Left lung (tissue), 10 donors: ENCODE measurements around the gene WWOX. TPM values are rescaled to one million over a fixed set of nuclear protein-coding genes. Genes with fewer than 3 reads are reported as not detected.
A peak's percentile ranks its signal among the peaks of the same experiment; 100 is the strongest.

Source experiments
- ATAC-seq: fragments of 200-7000 bp; cut with Tn5 transposase; one replicate; pipeline ENCODE4 v1.9.1; 2020; ENCODE audit warnings: moderate library complexity
- DNase-seq, 4 donors: peaks; one replicate each; pipeline ENCODE4 v3.0.0-alpha.2; 2013 to 2020
- H3K27ac ChIP-seq, 2 donors: fragments of 200-600 bp; sonication (generic) in 1 of 2; one replicate each; pipeline versions ENCODE4 v1.5.0 to v1.8.0; 2020 to 2021
- H3K27me3 ChIP-seq, 2 donors: fragments of 200-600 bp; sonication (generic) in 1 of 2; one replicate each; pipeline versions ENCODE4 v1.5.0 to v1.8.0; 2020 to 2021
- H3K36me3 ChIP-seq, 2 donors: fragments of 200-600 bp; sonication (generic) in 1 of 2; one replicate each; pipeline versions ENCODE4 v1.5.0 to v1.8.0; 2020 to 2021
- H3K4me1 ChIP-seq, 2 donors: fragments of 200-600 bp; one replicate each; pipeline ENCODE4 v1.8.0; 2021
- H3K4me3 ChIP-seq, 2 donors: fragments of 200-600 bp; sonication (generic) in 1 of 2; one replicate each; pipeline versions ENCODE4 v1.5.0 to v1.8.0; 2020 to 2021; ENCODE audit warnings: mild to moderate bottlenecking in 1 of 2
- H3K9me3 ChIP-seq, 2 donors: fragments of 200-600 bp; sonication (generic) in 1 of 2; one replicate each; pipeline versions ENCODE4 v1.5.0 to v1.8.0; 2020 to 2021
- CTCF ChIP-seq, 2 donors: fragments of 200-600 bp; sonication (generic) in 1 of 2; IDR thresholded peaks; one replicate each; pipeline versions ENCODE4 v1.5.0 to v1.8.0; 2021; ENCODE audit warnings: antibody characterized with exemption in 2 of 2
- intact Hi-C, 2 donors: fragments of 100-400 bp; cut with DNase I; formaldehyde crosslinking; loops; one replicate each; pipeline versions ENCODE4 v1.11.2 to v1.14.2; 2022
- polyA plus RNA-seq, 6 donors: library from polyadenylated mRNA; unstranded; fragments of 120-200 nt; gene quantifications; one replicate each; pipeline ENCODE4 v1.2.1, GENCODE V29; 2013; ENCODE audit not compliant: insufficient read length in 6 of 6
- total RNA-seq, 2 donors: library from RNA; stranded (reverse); fragmentation: NEBNext Ultra II Directional; extraction: Animal tissue kit (Norgen Biotek cat#: 25700); gene quantifications; one replicate each; pipeline ENCODE4 v1.2.1, GENCODE V29; 2021
- donor health status: DM: no; HTN: yes; CAD: no.
- donor health status: DM: no; HTN: no; CAD: no.

The WWOX gene
- total and polyA plus RNA-seq, 8 donors = 17.2 to 40.3 (median 30.8) TPM

DNA sequence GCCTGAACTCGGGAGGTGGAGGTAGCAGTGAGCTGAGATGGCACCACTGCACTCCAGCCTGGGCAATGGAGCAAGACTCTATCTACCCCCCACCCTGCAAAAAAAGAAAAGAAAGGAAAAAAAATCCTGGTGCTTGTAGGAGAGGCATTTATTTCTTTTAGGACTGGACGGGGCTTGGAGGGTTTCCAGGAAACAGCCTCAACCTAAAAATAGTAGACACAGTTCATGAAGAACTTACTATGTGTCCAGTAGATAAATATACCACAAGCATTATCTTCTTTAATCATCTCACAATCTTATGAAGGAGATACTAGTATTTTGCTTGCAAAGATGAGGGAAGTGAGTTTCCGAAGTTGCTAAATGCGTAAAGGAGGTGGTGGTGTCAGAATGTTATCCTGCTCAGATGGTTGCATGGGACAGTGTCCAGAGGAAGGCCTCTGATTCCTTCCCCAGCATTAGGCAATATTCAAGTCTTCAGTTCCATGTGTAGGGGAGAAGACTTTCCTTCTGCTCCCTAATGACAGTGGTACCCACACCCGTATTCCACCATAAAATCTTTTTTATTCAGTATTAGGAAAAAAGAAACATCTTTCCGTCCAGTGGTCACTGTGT is 263.2 kb downstream of the WWOX start:
- intact Hi-C loops = no loop called here
- DNase-seq (peak in 1 of 4 donors; percentile 26), ATAC-seq (no peak)
- Histone ChIP-seq H3K27ac (no peak overlapping the region), H3K36me3 (no peaks in the 10 kb centered on the region), H3K27me3 (no peaks in the 10 kb centered on the region), H3K4me3 (no peak overlapping the region), H3K4me1 (no peaks in the 10 kb centered on the region), H3K9me3 (no peaks in the 10 kb centered on the region)
- no peak for TF ChIP-seq CTCF (IDR thresholded peaks at IDR 0.05)

DNA sequence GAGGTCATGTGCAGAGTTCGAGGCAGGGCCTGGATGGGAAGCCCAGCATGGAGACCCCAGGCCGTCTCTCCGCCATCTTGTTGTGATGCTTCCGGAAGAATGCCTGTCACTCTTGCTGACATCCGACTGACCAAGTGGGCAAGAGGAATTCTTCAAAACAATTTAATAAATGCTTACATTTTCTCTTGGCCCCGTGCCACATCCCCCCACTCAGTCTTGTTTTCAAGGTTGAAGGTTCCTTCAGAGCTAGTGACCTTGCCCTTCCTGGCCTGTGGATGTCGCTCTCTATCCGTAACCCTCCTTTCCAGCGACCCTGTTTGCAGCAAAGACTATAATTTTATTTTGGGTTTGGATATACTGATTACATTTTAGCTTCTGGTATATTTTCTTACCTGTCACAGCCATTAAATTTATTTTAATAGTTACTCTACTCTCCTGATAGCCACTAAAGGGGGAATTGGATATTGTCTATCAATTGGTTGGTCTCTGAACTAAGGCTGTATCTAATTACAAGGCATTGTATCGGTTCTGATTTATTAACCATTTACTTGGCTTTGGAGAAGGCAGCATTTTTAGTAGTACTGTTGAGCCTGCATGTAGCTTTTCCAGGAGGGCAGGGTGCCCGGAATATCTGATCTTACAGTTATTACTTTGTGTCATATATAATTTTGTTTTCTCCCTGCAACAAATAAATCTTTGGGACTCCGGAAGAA is 264.5 kb downstream of the WWOX start:
- TF ChIP-seq CTCF (IDR thresholded peaks at IDR 0.05) = no peak
- H3K27ac ChIP-seq = no peak overlapping the region
- H3K4me1 ChIP-seq = no peaks in the 10 kb centered on the region
- intact Hi-C loops = no loop called here
- ATAC-seq = no peak
- no peak for DNase-seq
- H3K27me3 ChIP-seq = no peaks in the 10 kb centered on the region
- H3K4me3 ChIP-seq = no peak overlapping the region
- H3K36me3 ChIP-seq = no peaks in the 10 kb centered on the region
- H3K9me3 ChIP-seq = no peaks in the 10 kb centered on the region

GRCh38 chr16:78364556-78364880 is 265.1 kb downstream of the WWOX start:
- TF ChIP-seq CTCF (IDR thresholded peaks at IDR 0.05) = no peak
- H3K4me1 ChIP-seq = no peaks in the 10 kb centered on the region
- intact Hi-C loops = no loop called here
- no peak overlapping the region for H3K4me3 ChIP-seq
- DNase-seq = no peak
- H3K36me3 ChIP-seq = no peaks in the 10 kb centered on the region
- no peak overlapping the region for H3K27ac ChIP-seq
- ATAC-seq = no peak
- no peaks in the 10 kb centered on the region for H3K9me3 ChIP-seq
- no peaks in the 10 kb centered on the region for H3K27me3 ChIP-seq

- DNase-seq (no peak), ATAC-seq (no peak)
- no peak for TF ChIP-seq CTCF (IDR thresholded peaks at IDR 0.05)
- Histone ChIP-seq H3K4me3 (no peak overlapping the region), H3K27me3 (no peaks in the 10 kb centered on the region), H3K9me3 (no peaks in the 10 kb centered on the region), H3K27ac (no peak overlapping the region), H3K4me1 (no peaks in the 10 kb centered on the region), H3K36me3 (no peaks in the 10 kb centered on the region)
- intact Hi-C loops = no loop called here
These were observed 265.9 kb downstream of the WWOX start for GRCh38 chr16:78365366-78365765.

GRCh38 chr16:78368121-78369102 is 269.0 kb downstream of the WWOX start:
- Histone ChIP-seq H3K9me3 (no peaks in the 10 kb centered on the region), H3K4me1 (no peaks in the 10 kb centered on the region), H3K27me3 (no peaks in the 10 kb centered on the region), H3K36me3 (no peaks in the 10 kb centered on the region), H3K4me3 (no peak overlapping the region), H3K27ac (no peak overlapping the region)
- ATAC-seq (no peak), DNase-seq (no peak)
- no peak for TF ChIP-seq CTCF (IDR thresholded peaks at IDR 0.05)
- intact Hi-C loops = no loop called here
